SW 1271 (cell line): Measurements from ENCODE around the gene OR5K1.

Experiments used
- DNase-seq, 2 experiments: peaks; one replicate each; lab custom pipeline; 2025; lab: John Stamatoyannopoulos, UW

The OR5K1 gene

GRCh38 chr3:98462901-98463300 lies at the start of gene OR5K1:
OR5K1 (plus strand) TSS chr3:98463201; CDS start chr3:98469577, 6,376 bp downstream.
- DNase-seq = no peak

GRCh38 chr3:98432575-98432974 lies 30.4 kb upstream of the OR5K1 start:
- DNase-seq = no peak

DNA sequence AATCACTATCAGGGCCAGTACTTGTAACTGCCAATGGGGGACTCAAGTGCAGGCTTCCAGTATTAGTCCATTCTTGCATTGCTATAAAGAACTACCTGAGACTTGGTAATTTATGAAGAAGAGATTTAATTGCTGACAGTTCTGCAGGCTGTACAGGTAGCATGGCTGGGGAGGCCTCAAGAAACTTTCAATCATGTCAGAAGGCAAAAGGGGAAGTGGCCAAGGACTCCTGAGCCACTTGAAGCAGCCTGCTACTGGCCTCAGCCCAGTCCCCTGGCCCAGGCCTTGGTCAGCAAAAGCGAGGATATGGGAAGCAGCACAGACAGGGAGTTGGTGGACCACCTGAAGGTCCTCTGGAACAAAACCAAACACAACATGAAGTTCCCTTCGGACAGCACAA lies 29.2 kb upstream of the OR5K1 start:
- DNase-seq = no peak

- DNase-seq = no peak
Observed at GRCh38 chr3:98434412-98434811, 28.6 kb upstream of the OR5K1 start.

DNA sequence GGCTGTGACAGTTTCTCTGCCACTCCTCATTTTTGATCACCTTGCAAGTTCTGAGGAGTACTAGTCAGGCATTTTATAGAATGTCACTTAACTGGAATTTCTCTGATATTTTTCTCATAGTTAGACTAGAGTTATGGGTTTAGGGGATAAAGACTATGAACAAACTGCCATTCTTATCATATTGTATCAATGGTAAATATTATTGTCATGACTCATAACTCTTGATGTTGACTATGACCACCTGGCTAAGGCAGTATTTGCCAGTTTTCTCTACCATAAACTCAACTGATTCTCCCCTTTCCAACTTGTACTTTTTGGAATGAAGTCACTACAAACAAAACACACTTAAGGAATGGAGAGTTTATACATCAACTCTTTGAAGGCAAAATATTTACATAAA lies 22.7 kb upstream of the OR5K1 start:
- DNase-seq = no peak

DNA sequence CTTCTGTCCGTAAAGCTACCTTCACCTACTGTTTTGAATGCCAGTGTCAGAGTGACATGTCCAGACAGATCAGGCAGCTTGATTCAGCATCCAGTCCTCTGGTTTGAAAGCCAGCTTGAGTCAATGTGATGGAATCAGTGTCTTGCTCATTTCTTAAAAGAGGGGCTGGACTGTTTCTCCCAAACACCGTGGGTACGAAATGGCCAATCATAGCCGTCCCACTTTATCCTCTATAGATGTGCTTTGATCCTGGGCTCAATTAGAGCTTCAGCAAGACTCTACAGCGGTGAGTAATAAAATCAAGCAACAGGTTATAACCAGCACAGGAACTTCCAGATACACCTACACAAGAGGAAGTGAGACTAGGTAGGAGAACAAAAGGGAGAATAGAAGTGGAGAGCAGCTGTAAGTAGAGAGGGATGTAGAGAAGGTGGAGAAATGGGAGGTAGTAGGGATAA lies 17.0 kb upstream of the OR5K1 start:
- no peak for DNase-seq

DNA sequence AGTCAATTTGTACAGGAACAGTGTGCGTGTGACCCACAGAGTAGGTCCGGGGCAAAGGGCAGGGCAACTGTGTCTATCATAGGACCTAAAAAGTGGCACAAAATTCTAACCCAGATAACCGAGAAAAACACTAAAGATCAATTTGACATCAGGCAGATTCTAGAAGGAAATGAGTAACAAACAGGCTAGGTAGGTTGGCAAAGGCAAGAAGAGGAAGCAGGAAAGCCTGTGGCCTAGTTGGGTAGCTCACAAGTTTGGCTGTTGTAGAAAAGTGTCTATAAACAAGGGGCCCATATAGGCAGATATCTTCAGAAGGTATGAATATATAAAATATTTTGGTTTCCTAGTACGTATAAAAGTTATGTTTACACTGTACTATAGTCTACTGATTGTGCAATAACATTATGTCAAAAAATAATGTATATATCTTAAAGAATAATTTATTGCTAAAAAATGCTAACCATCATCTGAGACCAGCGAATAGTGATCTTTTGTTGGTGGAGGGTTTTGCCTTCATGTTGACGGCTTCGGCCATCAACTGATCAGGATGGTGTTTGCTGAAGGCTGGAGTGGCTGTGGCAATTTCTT lies 13.3 kb upstream of the OR5K1 start:
- no peak for DNase-seq

DNA sequence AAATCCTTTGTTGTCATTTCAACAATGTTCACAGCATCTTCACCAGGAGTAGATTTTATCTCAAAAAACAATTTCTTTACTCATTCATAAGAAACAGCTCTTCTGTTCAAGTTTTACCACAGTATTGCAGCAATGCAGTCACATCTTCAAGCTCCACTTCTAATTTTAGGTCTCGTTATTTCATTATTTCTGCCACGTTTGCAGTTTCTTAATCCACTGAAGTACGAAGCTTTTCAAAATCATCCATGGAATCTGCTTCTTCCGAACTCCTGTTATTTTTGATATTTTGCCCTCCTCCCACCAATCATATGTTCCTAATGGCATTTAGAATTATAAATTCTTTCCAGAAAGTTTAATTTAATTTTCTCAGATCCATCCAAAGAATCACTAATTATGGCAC lies 12.6 kb upstream of the OR5K1 start:
- DNase-seq = no peak

DNA sequence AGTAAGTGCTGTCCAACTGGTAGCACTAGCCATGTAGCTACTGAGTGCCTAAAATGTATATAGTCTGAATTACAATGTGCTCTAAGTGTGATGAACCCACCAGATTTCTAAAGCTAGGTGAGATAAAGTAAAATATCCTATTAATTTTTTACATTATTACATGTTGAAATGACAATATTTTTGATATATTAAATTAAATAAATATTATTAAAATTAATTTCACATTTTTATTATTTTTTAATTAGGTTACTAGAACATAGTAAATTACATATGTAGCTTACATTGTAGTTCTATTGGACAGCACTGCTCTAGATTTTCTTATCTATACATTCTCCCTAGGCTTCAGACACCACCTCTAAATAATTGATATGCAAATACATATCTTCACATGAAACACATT lies 9.2 kb upstream of the OR5K1 start:
- DNase-seq = no peak

GRCh38 chr3:98454929-98455328 lies 8.1 kb upstream of the OR5K1 start:
- no peak for DNase-seq

GRCh38 chr3:98457543-98457942 lies 5.5 kb upstream of the OR5K1 start:
- no peak for DNase-seq

- DNase-seq = no peak
Observed at GRCh38 chr3:98460220-98460619, 2.8 kb upstream of the OR5K1 start.

- no peak for DNase-seq
Observed at GRCh38 chr3:98482717-98483482, 19.9 kb downstream of the OR5K1 start.

- no peak for DNase-seq
Observed at GRCh38 chr3:98483626-98484025, 20.6 kb downstream of the OR5K1 start.

GRCh38 chr3:98497381-98497780 lies 34.4 kb downstream of the OR5K1 start, which contains the start of gene OR5K2:
OR5K2 (plus strand) TSS chr3:98497681; CDS start chr3:98497681, 0 bp downstream.
- no peak for DNase-seq

DNA sequence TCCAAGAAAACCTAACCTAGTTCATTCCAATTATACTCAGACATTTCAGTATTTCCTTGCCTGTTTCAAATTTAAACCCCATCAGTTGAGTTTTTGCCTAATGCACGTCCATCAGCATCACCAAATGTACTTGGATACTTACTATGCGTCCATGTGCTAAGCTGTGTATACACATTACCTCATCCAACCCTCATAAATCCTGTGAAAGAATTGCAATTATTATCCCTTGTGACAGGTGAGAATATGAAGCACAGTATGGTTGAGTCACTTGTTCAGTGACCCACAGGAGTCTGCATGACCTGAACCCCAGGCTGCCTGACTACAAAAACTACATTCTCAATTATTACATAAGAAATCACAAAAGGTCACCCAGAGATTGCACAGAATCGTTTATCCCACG lies 37.0 kb downstream of the OR5K1 start:
- DNase-seq = no peak

DNA sequence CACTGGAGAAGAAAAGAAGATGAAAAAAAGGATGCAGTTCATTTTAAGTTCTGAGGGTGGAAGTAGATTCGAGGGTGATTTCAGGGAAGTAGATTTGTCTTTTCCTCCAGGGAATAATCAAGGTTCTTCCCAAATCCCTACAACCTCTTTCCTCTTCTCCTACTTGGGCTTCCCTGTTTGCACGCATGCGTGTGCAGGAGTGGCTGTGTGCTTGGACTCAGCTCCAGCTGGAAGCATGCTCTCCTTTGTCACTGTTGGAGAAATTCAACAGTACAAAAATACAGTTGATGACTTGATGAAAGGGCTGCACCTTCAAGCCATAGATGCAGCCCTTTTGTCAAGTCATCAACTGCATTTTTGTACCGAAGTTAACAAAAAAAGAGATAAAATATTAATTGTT lies 38.3 kb downstream of the OR5K1 start:
- DNase-seq = no peak

DNA sequence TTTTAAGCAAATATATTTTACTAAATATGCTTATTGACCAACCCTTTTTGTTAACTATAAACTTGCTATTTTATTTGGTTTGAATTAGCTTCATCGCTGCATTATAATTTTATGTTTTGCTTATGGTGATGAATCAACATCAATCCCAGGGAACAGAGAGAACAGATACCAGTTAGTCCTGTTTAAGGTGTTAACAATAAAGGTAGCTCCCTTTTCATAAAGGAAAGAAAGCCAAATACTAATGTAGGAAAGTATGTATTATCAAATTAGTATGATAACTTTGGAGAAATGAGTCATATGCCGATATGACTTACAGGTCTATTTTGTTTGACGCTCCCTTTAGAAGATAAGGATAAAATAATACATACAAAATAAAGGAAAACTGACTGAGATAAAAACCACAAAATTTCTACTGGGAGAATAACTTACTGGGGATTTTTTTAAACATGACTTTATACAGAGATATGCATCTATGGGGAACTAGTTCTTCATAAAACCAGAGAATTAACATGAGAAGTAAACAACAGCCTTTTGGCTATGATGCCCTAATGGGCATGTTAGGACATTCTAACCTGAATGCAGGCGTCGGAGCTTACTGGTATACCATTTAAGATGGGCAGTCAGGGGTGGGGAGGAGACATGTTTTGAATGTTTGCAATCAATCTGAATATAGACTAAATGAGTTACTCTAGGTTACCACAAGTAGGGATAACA lies 39.0 kb downstream of the OR5K1 start:
- DNase-seq = no peak

DNA sequence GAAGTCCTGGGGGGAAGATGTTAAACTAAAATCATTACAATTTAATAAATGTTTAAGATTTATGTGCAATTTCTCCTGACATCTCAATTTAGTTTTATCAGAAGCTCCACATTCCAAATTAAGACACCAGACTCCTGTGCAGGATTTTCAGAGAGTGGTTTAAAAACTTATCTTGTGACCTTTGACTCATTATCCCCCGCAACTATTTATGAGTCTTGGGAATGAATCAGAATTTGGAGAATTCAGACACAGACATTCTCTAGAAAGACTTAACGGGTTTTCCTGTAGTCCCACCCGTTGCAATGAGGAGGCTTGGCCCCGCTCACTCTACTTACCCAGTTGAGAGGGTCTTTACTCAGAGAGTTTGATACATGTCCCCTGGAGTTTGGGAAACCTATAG lies 41.5 kb downstream of the OR5K1 start:
- DNase-seq = no peak

DNA sequence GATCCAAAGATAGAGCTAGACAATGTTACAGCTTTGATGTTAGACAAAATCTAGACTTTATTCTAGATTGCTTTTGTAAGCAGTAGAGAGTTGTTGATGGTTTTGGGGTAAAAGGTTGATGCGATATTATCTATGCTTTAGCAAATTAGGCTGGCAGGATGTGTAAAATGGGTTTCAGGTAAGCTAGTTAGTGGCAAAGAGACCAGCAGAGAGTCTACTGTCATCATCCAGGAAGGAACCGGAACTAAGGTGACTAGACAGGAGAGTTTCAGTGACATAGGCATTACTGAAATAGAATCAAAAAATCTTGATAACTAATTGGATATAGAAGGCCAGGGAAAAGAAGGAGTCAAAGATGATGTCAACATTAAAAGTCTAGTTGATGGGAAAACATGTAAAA lies 45.6 kb downstream of the OR5K1 start:
- DNase-seq = no peak

DNA sequence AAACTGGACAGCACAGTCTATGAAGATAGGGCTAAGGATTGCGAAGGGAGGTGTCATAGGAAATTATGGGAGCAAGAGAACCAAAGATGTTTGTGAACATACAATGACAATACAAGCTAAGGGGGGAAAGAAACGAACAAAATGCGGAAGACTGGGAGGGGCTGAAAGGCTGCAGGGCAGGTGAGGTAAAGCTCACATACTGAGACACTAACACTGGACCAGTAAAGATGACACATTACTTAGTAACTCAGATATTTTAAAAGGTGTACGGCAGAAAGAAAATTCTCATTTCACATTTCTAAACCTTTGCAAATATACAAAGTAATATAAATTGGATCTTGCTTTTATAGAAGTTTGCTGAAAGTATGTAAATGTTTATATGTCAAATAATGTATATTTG lies 49.6 kb downstream of the OR5K1 start:
- no peak for DNase-seq

DNA sequence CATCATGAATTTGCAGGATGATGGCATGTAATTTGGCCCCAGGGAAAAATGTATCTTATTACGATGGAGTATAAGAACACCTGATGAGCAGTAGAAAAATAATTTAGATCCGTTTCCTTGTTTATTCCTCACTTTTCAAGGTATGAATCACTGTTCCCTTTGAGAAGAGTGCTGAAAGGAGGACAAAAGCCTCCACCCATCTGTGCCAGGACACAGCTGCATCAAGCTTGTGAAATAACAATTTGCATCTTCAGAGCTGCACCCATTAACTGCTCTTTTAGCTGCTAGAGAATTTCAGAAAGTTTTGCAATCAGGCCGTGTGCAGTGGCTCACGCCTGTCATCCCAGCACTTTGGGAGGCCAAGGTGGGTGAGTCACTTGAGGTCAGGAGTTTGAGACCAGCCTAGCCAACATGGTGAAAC lies 50.1 kb downstream of the OR5K1 start:
- no peak for DNase-seq

- no peak for DNase-seq
Observed at GRCh38 chr3:98513736-98514135, 50.7 kb downstream of the OR5K1 start.
